Activated CD4-positive, alpha-beta T cell treated with anti-CD3 and anti-CD28 coated beads, Interleukin-2, amount 50 U/mL, for 4 hours (primary cell): ENCODE results near the gene RARRES2.
"Not testable (repeated sequence)": the region's sequence is repeated elsewhere in the genome, so short reads cannot be mapped to it uniquely, and the experiment has no call there.

Source experiments
- DNase-seq, 2 experiments: peaks; one replicate each; pipeline ENCODE4 v3.0.0-alpha.2; 2020

RARRES2 gene

DNA sequence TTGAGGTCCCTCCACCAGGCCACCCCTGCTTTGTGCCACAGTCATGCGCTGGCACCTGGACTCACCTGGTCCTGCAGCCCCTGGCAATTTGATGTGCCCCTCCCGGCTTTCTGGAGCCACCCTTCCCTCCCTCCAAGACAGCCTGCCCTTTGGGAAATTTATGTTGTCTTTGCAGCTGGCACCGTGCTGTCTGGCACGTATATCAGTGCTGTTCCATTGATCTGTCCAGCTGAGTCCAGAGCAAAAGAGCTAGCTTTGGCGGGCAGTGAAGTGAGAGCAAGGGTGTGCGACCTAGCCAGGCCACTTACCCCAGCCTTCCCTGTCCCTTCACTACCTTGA is 5.7 kb downstream of the RARRES2 start:
- DNase-seq, result no peak

DNA sequence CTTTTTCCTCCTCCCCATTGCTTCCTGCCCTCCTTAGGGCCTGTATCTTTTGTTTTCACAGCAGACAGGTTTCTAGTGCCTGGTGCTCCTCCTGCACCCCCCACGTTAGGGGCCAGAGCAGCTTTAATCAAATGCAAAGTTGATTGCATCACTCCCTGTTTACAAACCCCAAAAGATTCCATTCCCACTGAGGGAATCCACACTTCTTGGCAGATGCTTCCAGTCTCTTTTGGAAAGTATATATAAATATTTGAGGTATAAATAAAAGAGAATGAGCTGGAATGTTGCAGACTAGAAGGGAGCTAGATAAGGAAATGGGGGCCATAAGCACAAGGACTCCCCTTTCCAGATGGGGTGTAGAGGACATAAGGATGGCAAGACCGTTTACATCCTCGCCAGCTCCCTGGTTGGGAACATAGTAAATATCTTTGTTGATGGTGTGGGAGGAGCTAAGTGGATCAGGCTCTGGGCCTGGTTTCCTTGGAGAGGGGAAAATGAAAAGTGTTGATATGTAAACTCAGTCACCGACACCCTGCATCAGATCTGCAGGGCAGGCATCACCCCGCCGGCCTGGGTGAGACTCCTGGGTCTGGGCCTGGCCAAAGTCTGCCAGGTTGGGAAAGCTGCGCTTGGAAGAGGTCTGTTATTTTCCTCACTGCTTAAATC is 6.2 kb downstream of the RARRES2 start:
- DNase-seq, result no peak

DNA sequence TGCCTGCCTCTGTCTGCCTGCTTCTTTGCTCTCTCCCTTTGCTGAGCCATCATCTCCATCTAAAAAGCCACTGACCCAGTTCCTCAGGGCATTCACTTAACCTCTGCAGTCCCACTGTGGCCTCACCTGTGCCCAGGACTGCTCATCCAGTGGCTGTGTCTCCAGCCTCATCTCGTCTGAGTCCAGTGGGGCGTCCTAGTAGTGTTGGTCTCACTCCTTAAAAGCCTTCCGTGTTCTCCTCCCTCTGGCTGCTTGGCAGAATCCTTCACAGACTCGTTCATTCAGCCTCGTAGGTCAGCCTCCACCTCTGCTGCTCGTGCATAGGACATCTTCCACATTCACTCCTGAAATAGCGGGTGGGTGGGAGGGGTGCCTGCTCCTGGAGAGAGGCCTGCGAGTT is 7.3 kb downstream of the RARRES2 start:
- no peak for DNase-seq

DNA sequence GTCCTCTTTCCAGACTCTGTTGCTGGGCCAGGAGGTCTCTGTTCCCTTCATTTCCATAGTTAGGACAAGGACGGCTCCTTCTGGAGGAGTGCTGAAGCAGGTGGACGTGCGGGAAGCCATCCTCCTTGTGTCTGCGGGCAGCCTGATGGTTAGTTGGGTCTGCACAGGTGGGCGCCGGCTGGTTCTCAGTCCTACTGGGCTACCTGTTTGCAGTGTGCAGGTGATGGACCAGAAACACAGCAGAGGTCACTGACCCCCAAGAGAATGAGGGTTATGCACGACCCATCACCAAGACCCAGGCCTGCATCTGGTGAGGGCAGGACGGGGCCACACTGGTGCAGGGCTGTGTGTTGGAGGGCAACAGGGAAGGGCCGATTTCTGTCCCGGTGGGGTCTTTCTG is 7.8 kb downstream of the RARRES2 start:
- DNase-seq, result no peak

DNA sequence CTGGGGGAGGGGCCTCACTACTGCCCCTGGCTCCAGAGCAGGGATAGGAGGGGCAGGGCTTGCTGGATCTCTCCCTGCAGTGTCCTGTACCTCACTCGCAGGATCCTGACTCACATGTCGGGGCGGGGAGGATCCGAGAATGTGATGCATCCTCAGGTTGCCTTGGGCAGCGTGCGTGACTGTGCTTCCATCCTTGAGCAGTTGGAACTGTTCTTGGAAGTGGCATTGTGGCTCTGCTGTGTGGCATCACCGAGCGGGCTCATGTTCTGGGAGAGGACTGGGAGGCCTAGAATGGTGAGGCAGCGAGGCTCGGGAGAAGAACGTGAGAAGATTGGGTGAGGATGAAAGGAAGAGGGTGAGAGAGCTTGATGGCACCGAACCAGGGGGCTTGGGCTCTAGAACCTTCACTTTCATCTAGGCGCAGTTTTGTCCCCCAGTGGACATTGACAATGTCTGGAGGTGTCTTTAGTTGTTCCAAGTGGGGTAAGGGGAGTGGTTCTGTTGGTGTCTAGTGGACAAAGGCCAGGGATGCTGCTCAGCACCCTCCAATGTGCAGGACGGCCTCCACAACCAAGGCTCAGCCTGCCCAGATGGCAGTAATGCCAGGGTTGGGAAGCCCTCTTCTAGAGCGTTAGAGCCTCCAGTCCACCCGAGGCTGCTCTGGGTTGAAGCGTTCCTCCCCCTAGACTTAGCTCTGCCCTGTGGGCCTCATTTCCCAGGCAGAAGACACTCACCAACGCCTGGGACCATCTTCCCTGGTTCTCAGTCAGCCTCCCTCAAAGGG is 8.4 kb downstream of the RARRES2 start:
- no peak for DNase-seq

DNA sequence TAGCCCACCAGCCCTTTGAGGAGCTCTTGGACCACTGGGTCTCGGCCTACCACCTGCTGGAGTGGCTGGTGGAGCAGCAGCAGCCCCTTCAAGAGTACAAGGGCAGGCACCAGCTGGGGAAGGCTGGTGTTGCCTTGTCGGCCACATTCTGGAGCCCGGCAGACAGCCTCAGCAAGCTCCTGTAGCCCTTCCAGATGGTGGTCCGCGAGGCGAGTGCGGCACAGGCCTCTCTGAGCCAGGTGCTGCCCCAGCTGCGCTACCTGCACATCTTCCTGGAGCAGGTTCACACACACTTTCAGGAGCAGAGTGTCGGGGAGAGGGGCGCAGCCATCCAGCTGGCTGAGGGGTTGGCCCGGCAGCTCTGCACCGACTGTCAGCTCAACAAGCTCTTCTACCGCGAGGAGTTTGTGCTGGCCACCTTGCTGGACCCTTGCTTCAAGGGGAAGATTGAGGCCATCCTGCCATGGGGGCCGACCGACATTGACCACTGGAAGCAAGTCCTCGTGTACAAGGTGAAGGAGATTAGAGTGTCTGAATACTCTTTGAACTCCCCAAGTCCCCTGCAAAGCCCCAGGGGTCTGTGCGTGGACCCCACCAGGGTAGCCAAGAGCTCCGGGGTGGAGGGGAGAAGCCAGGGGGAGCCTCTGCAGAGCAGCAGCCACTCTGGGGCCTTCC is 11.1 kb downstream of the RARRES2 start:
- no peak for DNase-seq

DNA sequence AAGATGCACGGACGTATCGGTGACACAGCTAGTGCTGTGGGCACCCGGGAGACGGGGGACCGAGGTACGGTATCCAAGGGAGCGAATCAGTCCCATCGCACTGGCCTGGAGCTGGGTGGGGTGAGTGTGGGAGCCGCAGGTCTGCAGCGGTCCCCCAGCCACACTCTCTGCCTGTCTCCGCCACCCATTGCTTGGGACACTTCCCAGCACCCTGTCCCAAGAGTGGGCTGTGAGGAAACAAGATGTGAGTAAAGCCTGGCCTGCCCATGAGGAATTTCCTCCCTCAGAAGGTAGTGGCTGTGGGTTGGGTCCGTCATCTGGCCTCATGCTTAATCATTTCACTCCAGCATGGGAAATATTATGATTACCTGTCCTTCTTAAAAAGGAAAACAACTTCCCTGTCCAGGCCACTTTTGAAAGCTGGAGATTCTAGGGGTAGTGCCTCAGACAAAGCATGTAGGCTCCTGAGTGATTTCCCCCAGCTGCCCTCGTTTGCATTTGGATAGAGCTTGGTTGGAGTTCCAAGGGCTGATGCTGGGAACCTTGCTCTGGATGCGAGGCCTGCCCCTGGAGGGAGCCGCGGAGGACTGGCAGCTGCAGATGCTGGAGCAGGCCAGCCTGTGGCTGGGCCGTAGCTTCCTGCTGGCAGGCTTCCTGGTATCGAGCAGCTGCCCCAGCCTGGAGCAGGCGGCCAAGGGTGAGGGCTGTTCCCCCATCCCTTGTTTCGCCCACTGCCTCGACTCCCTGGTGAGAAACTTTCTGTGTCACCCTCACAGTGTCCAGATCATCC is 11.9 kb downstream of the RARRES2 start:
- no peak for DNase-seq

DNA sequence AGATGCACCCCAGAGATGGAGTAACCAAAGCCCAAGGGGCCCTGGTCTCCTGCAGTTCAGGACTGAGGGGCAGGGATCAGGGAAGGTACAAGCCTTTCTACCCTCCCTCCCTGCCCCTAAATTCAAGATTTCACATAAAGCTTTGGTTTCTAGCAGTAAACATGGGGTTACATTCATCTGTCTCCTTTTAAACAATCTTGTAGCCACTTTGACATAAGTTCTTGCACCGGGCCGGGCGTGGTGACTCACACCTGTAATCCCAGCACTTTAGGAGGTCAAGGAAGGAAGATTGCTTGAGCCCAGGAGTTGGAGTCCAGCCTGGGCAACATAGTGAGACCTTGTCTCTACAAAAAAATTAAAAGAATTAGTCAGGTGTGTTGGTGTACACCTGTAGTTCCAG is 14.1 kb downstream of the RARRES2 start:
- DNase-seq, result no peak

DNA sequence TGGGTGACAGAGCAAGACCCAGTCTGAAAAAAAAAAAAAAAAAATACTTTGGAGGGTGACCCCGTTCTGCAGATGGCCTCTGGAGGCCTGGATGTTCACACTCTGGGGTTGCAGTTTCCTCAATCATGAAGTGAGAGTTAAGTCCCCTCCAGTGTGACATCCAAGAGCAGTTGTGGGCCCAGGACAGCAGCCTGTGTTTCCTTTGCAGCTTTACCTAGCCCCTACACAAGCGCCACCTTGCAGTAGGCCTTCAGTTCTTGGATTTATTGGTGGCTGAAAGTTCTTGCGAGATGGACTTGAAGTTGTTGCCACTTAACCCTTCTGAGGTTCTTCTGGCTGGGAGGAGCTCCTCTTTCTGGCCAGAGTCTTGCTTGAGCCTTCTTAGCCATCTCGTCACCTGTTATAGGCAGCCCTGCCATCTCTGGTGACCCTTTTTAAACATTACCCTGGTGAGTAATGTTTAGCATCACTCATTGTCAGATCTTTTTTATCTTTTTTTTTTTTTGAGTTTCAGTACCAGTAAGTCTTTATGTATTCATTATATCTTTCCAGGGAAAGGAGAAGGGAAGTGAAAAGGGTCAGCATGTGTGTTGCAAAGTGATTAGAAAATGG is 14.7 kb downstream of the RARRES2 start:
- DNase-seq, result no peak

DNA sequence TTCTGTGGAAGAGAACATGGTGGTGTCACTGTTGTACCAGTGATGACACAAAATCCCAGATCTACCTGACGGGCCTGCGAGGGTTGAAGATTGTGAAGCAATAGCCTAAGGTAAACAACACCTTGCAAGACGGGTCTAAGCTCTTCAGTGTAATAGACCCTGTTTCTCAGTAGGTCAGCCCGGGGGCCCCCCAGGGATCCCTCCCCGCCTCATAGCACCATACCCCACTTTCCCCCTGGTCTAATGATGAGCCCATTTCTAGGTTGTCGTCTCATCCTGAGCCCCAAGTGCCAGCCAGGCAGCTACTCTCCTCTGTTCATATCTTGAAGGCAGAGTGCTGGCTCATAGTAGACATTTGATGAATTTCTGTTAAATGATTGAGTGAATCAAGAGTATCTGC is 15.5 kb downstream of the RARRES2 start:
- no peak for DNase-seq

DNA sequence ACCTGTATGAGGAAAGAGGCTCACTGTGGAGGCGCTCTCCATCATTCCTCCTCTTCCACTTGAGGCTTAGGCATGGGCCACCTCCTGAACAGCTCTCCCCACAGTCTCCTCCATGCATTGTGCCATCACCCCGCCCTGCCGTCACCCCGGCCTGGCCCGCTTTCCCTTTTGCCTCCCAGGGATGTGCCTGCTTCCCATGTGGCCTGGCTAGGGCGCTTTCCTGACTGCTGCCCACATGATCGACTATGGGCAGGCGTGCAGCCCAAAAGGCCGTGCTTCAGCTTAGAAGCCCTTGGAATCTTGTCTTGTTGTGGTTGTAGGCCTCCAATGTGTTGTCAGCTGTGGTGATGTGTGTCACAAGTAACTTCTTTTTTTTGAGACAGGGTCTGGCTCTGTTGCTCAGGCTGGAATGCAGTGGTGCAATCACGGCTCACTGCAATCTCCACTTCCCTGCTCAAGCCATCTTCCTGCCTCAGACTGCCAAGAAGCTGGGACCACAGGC is 16.3 kb downstream of the RARRES2 start:
- DNase-seq, result no peak

DNA sequence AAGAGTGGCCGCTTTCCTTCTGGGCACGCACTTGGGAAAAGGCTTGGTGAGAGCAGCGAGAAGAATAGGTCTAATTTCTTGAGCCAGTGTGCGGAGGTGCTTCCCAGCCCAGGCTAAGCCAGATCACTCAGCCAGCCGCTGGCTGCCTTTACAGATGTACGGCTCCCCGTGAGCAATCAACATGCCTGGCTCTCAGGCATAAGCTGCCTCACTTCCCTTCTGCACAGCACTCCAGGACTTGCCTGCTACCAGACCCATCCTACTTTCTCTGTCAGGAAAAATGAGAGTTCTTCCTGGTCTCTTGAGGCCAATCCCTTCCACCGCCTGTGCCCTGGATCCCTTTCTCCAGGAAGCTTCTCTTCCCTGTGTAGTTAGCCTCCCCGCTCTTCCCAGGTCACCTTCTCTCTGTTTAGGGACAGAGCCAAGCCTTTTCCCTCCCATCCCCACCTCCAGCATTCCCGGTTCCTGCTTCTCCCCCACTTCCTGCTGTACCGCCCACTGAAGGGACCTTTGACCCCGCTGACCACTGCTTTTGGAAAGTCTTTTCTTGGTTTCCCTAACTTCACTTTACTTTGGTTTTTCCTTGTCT is 17.0 kb downstream of the RARRES2 start:
- no peak for DNase-seq

DNA sequence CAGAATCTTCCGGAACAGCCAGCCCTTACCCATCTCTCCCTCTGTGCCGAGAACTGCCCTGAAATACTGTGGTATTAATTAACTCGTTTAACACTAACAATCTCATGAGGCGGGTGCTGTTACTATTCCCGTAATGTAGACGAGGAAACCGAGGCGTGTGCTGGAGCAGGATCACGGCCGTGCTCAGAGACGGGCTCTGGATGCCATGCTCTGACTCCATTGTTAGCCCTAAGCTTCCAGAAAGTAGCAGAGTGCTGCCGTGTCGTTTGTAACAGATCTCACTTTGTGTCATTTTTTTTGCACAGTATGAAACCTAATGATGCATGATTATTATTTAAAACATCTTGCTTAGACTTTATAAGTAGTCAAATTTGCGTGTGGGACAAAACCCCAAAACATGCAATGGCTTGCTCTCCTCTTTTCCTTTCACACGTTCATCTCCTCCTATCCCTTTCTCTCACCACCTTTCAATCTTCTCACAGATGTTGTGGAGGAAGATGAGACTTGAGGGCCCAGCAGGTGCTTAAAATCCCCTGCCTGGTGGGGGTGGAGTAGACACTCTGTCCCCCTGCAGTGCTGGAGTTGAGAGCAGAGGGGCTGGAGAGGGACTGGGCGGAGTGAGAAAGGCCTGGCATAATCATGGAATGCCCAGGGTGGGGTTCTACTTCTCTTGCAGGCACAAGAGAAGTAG is 17.6 kb downstream of the RARRES2 start:
- no peak for DNase-seq

DNA sequence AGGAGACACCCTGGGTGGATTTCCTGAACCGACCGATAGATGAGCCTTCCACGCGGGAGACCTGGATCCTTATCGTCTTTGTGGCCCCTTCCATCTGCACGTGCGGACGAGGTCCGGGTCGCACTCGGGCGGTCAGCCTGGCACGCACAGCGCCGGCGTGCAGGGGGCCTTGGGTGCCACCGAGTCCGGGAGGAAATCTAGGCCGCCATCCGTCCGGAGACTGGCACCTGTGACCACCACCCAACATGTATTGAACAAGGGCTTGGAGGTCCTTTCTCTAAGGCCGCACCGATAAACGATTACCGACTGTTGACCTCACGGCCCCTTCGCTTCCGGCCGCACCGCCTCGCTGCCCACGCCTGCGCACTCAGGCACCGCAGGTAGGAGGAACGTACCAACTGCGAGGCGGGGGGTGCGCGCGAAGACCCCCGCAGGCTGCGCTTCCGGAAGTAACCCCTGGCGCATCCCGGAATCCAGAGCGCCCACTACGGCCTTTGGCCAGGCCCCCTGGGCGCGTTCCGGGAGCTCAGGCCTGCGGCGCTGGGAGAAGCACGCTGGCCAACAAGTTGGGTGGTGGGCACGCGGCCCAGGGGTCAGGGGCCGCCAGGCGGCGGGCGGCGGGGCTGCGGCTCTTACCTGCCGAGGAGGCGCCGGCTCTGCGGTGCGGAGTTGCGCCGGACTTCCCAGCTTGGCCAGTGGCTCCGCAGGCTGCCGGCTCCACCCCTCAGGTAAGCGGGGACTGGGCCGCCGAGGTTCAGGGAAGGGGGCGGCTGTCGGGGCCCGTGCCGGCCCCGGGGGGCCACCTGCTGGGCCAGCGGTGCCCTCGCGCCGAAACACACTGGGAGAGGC is 18.4 kb downstream of the RARRES2 start, which contains the start of the genes ACTR3C and LRRC61:
Gene ACTR3C (minus strand): TSS at position 713 of the 849 bp plus-strand sequence. CDS start 28,249 bp downstream, outside the sequence.
Gene LRRC61 (plus strand): TSS at position 523 of the 849 bp plus-strand sequence. CDS start 13,507 bp downstream, outside the sequence.
- peak; percentile 38 for DNase-seq

DNA sequence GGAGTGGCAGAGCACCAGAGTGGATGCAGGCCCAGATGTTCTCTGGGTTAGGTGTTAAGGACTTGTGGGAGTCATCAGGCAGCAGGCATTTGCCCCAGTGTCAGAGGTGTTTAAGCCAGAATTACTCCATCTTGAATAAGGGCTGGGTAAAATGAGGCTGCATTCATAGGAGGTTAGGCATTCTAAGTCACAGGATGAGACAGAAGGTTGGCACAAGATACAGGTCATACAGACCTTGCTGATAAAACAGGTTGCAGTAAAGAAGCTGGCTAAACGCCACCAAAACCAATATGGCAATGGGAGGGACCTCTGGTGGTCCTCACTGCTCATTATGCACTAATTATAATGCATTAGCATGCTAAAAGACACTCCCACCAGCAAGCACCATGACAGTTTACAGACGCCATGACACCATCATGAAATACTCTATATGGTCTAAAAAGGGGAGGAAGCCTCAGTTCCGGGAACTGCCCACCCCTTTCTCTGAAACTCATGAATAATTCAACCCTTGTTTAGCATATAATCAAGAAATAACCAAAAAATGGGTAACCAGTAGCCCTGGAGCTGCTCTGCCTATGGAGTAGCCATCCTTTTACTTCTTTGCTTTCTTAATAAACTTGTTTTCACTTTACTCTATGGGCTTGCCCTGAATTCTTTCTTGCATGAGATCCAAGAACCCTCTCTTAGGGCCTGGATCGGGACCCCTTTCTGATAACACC is 19.2 kb downstream of the RARRES2 start:
- peak; percentile 52 to 59 for DNase-seq

DNA sequence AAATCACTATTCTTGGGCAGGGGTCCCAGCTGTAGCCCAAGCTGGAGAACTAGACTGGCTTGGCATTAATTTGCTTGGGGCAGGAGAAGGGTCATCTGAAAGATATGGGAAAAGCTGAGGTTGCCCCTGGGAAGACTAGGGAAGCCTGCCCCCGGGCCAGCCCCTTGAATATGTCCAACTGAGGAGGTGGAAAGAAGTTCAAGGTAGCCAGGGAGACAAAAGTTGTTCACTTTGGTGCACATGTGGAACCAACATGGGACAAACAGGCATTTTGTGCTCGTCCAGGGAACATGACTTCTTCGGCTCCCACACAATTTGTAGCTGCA is 19.7 kb downstream of the RARRES2 start:
- no peak for DNase-seq

DNA sequence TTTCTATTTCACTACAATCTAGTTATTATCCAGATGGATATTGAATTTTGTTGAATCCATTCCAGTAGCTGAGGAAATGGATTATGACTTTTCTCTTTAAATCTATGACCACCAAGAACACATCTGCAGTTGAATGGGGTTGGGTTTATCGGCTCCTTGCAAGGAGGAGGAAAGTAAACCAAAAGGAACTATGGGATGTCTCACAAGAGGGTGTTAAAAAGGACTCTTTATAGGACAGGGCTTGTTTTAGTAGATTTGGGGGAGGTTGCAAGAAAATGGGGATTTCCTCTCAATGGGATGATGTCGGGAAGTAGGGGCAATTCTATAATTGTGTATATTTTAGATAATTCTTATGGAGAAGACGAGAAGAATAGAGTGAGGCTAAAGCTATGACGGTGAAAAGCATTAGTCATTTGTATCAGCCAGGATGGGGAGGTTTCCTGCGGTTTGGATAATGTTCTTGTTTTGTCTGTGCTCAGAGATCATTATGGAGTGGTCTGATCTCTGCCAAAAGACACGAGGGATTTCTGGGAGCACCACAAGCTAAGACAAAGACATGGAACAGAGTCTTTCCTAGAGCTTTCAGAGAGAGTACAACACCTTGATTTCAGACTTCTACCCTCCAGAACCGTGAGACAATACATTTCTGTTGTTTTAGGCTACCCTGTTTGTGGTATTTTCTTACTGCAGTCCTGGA is 23.5 kb downstream of the RARRES2 start:
- DNase-seq, result no peak

DNA sequence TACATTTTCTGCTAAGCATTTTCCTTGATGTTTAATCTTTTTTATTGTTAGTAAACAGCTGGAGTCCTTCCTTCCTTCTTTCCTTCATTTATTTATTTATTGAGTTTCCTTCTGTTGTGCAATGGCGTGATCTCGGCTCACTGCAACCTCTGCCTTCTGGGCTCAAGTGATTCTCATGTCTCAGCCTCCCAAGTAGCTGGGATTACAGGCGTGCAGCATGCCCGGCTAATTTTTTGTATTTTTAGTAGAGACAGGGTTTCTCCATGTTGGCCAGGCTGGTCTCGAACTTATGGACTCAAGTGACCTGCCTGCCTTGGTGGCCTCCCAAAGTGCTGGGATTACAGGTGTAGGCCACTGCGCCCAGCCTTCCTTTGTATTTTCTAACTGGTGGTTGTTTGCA is 24.4 kb downstream of the RARRES2 start:
- DNase-seq, result not testable (repeated sequence)

DNA sequence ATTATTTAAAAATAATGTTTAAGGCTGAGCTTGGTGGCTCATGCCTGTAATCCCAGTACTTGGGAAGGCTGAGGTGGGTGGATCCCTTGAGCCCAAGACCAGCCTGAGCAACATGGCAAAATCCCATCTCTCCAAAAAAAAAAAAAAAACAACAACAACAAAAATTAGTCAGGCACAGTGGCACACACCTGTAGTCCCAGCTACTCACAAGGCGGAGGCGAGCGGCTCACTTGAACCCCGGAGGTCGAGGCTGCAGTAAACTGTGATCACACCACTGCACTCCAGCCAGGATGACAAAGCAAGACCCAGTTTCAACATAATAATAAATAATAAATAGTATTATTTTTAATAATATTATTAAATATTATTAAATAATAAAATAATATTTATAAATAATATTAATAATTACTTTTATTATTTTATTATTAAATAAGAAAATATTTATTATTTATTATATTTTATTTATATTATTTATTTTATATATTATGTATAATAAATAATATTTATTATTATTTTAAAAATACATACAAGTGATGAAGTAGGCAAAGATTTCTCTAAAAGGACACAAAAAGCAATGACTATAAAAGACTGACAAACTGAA is 26.7 kb downstream of the RARRES2 start:
- no peak for DNase-seq
